H1 (cell line): Measurements from ENCODE around the gene SEMA3E. TPM values are rescaled to one million over a fixed set of nuclear protein-coding genes. Genes with fewer than 3 reads are reported as not detected.
A peak's percentile ranks its signal among the peaks of the same experiment; 100 is the strongest.

Experiments
- HDAC2 ChIP-seq, 2 experiments: fragments of 300-600 bp in 1 of 2; sonication (generic) in 1 of 2; IDR thresholded peaks; 2 replicates each; pipeline ENCODE4 v1.6.1; 2011 to 2012; ENCODE audit warnings: low read depth in 2 of 2, low read length in 2 of 2, mild to moderate bottlenecking in 2 of 2, moderate library complexity in 2 of 2, borderline replicate concordance in 1 of 2, inconsistent platforms in 1 of 2
- JUND ChIP-seq: IDR thresholded peaks from 2 replicates; pipeline ENCODE4 v1.6.1; 2011; ENCODE audit warnings: mild to moderate bottlenecking, improper control_type of control experiment, low read length
- polyA plus RNA-seq, 7 experiments: library from polyadenylated mRNA; depleted of rRNA in 3 of 7; stranded (reverse) in 5 of 7; unstranded in 2 of 7; fragments of >200 nt in 5 of 7; fragments of 200-250 nt in 2 of 7; gene quantifications; 1 replicate in 5 of 7; 2 replicates in 1 of 7; 4 replicates in 1 of 7; pipeline versions ENCODE4 v1.2.1 to v1.2.3, GENCODE V29; 2011 to 2013; ENCODE audit warnings: missing spikeins in 2 of 7, mixed read lengths in 2 of 7
- total RNA-seq: library from RNA; stranded (reverse); fragmentation: NEBNext Ultra II Directional; extraction: Animal tissue kit (Norgen Biotek cat#: 25700); gene quantifications from 2 replicates; pipeline ENCODE4 v1.2.1, GENCODE V29; 2021
- TF ChIP-seq, protein P1 (sequence below): fragments of 300-600 bp; sonication (generic); IDR thresholded peaks from 2 replicates; pipeline ENCODE4 v1.7.1; 2012; ENCODE audit warnings: low read length, moderate library complexity, mild to moderate bottlenecking, inconsistent platforms; ENCODE audit not compliant: insufficient replicate concordance

Gene SEMA3E
- total and polyA plus RNA-seq, 2 of the 8 experiments (the other 6 are each of a cell fraction or from before 2014, with no cell fraction given): 0.93 to 0.94 TPM

DNA sequence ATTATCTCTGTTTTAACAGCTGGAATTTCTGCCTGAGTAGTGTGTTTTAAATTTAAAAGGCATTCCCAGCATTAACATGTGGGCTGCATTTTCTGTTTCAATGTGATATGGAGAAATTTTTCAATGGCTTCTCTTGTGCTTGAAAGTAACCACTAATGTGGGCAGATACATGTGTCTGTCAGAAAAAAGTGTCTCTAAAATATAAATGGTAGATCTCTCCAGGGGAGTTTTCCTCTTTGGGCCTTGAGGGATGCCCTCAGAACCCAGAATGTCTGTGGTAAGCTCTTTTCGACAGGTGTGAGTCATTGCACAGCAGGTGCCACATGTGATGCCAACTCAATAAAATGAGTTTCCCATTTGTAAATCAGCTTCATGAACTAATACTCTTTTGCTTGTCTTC, 221.1 kb downstream of the SEMA3E start (continued):
- TF ChIP-seq, protein P1, sequence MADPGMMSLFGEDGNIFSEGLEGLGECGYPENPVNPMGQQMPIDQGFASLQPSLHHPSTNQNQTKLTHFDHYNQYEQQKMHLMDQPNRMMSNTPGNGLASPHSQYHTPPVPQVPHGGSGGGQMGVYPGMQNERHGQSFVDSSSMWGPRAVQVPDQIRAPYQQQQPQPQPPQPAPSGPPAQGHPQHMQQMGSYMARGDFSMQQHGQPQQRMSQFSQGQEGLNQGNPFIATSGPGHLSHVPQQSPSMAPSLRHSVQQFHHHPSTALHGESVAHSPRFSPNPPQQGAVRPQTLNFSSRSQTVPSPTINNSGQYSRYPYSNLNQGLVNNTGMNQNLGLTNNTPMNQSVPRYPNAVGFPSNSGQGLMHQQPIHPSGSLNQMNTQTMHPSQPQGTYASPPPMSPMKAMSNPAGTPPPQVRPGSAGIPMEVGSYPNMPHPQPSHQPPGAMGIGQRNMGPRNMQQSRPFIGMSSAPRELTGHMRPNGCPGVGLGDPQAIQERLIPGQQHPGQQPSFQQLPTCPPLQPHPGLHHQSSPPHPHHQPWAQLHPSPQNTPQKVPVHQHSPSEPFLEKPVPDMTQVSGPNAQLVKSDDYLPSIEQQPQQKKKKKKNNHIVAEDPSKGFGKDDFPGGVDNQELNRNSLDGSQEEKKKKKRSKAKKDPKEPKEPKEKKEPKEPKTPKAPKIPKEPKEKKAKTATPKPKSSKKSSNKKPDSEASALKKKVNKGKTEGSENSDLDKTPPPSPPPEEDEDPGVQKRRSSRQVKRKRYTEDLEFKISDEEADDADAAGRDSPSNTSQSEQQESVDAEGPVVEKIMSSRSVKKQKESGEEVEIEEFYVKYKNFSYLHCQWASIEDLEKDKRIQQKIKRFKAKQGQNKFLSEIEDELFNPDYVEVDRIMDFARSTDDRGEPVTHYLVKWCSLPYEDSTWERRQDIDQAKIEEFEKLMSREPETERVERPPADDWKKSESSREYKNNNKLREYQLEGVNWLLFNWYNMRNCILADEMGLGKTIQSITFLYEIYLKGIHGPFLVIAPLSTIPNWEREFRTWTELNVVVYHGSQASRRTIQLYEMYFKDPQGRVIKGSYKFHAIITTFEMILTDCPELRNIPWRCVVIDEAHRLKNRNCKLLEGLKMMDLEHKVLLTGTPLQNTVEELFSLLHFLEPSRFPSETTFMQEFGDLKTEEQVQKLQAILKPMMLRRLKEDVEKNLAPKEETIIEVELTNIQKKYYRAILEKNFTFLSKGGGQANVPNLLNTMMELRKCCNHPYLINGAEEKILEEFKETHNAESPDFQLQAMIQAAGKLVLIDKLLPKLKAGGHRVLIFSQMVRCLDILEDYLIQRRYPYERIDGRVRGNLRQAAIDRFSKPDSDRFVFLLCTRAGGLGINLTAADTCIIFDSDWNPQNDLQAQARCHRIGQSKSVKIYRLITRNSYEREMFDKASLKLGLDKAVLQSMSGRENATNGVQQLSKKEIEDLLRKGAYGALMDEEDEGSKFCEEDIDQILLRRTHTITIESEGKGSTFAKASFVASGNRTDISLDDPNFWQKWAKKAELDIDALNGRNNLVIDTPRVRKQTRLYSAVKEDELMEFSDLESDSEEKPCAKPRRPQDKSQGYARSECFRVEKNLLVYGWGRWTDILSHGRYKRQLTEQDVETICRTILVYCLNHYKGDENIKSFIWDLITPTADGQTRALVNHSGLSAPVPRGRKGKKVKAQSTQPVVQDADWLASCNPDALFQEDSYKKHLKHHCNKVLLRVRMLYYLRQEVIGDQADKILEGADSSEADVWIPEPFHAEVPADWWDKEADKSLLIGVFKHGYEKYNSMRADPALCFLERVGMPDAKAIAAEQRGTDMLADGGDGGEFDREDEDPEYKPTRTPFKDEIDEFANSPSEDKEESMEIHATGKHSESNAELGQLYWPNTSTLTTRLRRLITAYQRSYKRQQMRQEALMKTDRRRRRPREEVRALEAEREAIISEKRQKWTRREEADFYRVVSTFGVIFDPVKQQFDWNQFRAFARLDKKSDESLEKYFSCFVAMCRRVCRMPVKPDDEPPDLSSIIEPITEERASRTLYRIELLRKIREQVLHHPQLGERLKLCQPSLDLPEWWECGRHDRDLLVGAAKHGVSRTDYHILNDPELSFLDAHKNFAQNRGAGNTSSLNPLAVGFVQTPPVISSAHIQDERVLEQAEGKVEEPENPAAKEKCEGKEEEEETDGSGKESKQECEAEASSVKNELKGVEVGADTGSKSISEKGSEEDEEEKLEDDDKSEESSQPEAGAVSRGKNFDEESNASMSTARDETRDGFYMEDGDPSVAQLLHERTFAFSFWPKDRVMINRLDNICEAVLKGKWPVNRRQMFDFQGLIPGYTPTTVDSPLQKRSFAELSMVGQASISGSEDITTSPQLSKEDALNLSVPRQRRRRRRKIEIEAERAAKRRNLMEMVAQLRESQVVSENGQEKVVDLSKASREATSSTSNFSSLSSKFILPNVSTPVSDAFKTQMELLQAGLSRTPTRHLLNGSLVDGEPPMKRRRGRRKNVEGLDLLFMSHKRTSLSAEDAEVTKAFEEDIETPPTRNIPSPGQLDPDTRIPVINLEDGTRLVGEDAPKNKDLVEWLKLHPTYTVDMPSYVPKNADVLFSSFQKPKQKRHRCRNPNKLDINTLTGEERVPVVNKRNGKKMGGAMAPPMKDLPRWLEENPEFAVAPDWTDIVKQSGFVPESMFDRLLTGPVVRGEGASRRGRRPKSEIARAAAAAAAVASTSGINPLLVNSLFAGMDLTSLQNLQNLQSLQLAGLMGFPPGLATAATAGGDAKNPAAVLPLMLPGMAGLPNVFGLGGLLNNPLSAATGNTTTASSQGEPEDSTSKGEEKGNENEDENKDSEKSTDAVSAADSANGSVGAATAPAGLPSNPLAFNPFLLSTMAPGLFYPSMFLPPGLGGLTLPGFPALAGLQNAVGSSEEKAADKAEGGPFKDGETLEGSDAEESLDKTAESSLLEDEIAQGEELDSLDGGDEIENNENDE: no peak
- TF ChIP-seq HDAC2 (IDR thresholded peaks at IDR 0.05; ENCODE audit: borderline replicate concordance in 1 of 2, low read depth in 2 of 2, low read length in 2 of 2) (no peak), JUND (peak; percentile 95)
